HepG2 (cell line): ENCODE data around the gene COL9A3. TPM values are rescaled to one million over a fixed set of nuclear protein-coding genes. Genes with fewer than 3 reads are reported as not detected.

Source experiments
- CC2D1A ChIP-seq: sonication (generic); formaldehyde crosslinking; IDR thresholded peaks from 2 replicates; pipeline ENCODE4 v1.8.1; 2023; ENCODE audit warnings: mild to moderate bottlenecking, missing genetic modification reagents
- CHD4 ChIP-seq: fragments of 200-600 bp; sonication (generic); IDR thresholded peaks from 2 replicates; pipeline ENCODE4 v1.7.0; 2017; ENCODE audit warnings: mild to moderate bottlenecking, low read length, borderline replicate concordance
- FOXO1 ChIP-seq: sonication (generic); formaldehyde crosslinking; IDR thresholded peaks from 2 replicates; pipeline ENCODE4 v1.4.0; 2020; ENCODE audit warnings: missing genetic modification reagents
- GFI1 ChIP-seq: sonication (generic); formaldehyde crosslinking; IDR thresholded peaks from 2 replicates; pipeline ENCODE4 v1.5.0; 2020; ENCODE audit warnings: missing genetic modification reagents, mild to moderate bottlenecking, borderline replicate concordance
- GTF2F1 ChIP-seq: fragments of 150-350 bp; IDR thresholded peaks from 2 replicates; pipeline ENCODE4 v1.6.1; 2014; ENCODE audit warnings: low read length
- HDAC2 ChIP-seq: sonication (generic); formaldehyde crosslinking; IDR thresholded peaks from 2 replicates; pipeline ENCODE4 v1.4.0; 2020; ENCODE audit warnings: missing genetic modification reagents
- JUN ChIP-seq: sonication (generic); formaldehyde crosslinking; IDR thresholded peaks from 2 replicates; pipeline ENCODE4 v1.4.0; 2020; ENCODE audit warnings: mild to moderate bottlenecking, missing genetic modification reagents
- KDM3A ChIP-seq: IDR thresholded peaks from 2 replicates; pipeline ENCODE4 v1.6.1; 2018; ENCODE audit warnings: low read depth, missing compliant biosample characterization
- KLF12 ChIP-seq: sonication (generic); formaldehyde crosslinking; IDR thresholded peaks from 2 replicates; pipeline ENCODE4 v1.4.0; 2020; ENCODE audit warnings: missing genetic modification reagents, borderline replicate concordance
- KMT2B ChIP-seq: IDR thresholded peaks from 2 replicates; pipeline ENCODE4 v1.6.1; 2016; ENCODE audit warnings: missing genetic modification reagents, missing compliant biosample characterization
- PITX1 ChIP-seq: sonication (generic); formaldehyde crosslinking; IDR thresholded peaks from 2 replicates; pipeline ENCODE4 v1.5.1; 2020; ENCODE audit warnings: mild to moderate bottlenecking, missing genetic modification reagents
- REST ChIP-seq, 2 experiments: IDR thresholded peaks; 2 replicates each; pipeline ENCODE4 v1.6.1; 2011 to 2012; ENCODE audit warnings: low read length in 2 of 2, borderline replicate concordance in 1 of 2, low read depth in 1 of 2, mild to moderate bottlenecking in 1 of 2, moderate library complexity in 1 of 2
- SIX1 ChIP-seq: sonication (generic); formaldehyde crosslinking; IDR thresholded peaks from 2 replicates; pipeline ENCODE4 v1.4.0; 2020; ENCODE audit warnings: missing genetic modification reagents, borderline replicate concordance
- SMAD9 ChIP-seq: sonication (generic); formaldehyde crosslinking; IDR thresholded peaks from 2 replicates; pipeline ENCODE4 v1.5.1; 2020; ENCODE audit warnings: mild to moderate bottlenecking, missing genetic modification reagents
- SRF ChIP-seq: IDR thresholded peaks from 2 replicates; pipeline ENCODE4 v1.6.1; 2011; ENCODE audit warnings: mild to moderate bottlenecking, low read depth, low read length, moderate library complexity
- SSRP1 ChIP-seq: IDR thresholded peaks from 2 replicates; pipeline ENCODE4 v1.6.1; 2016; ENCODE audit warnings: control low read depth
- ZC3H4 ChIP-seq: sonication (generic); formaldehyde crosslinking; IDR thresholded peaks from 2 replicates; pipeline ENCODE4 v1.4.0; 2020; ENCODE audit warnings: missing genetic modification reagents, borderline replicate concordance
- ZNF574 ChIP-seq: sonication (generic); formaldehyde crosslinking; IDR thresholded peaks from 2 replicates; pipeline ENCODE4 v1.4.0; 2020; ENCODE audit warnings: missing genetic modification reagents
- ZNF737 ChIP-seq: sonication (generic); formaldehyde crosslinking; IDR thresholded peaks from 2 replicates; pipeline ENCODE4 v1.5.0; 2020; ENCODE audit warnings: missing genetic modification reagents, mild to moderate bottlenecking, borderline replicate concordance
- polyA plus RNA-seq, 8 experiments: library from polyadenylated mRNA; depleted of rRNA in 3 of 8; stranded (reverse) in 7 of 8; unstranded in 1 of 8; fragments of >200 nt; fragmentation: Illumina TruSeq in 4 of 8; extraction: Trizol in 4 of 8; gene quantifications; 2 replicates each; pipeline versions ENCODE4 v1.2.1 to v1.2.3, GENCODE V29; 2011 to 2016; ENCODE audit warnings: low read depth in 4 of 8, missing spikeins in 1 of 8, mixed read lengths in 1 of 8; ENCODE audit not compliant: insufficient read depth in 1 of 8
- total RNA-seq, 5 experiments: library from RNA; depleted of rRNA; stranded (reverse); fragments of >200 nt; fragmentation: Illumina TruSeq; extraction: Trizol; gene quantifications; 2 replicates each; pipeline ENCODE4 v1.2.3, GENCODE V29; 2016; ENCODE audit warnings: low read depth in 1 of 5
- TF ChIP-seq, protein P1 (sequence below): IDR thresholded peaks from 2 replicates; pipeline ENCODE4 v1.6.1; 2016
- TF ChIP-seq, protein P2 (sequence below): sonication (generic); formaldehyde crosslinking; IDR thresholded peaks from 2 replicates; pipeline ENCODE4 v1.4.0; 2020; ENCODE audit warnings: mild to moderate bottlenecking, missing genetic modification reagents
- TF ChIP-seq, protein P3 (sequence below): sonication (generic); formaldehyde crosslinking; IDR thresholded peaks from 2 replicates; pipeline ENCODE4 v1.8.0; 2022; ENCODE audit warnings: low read depth, missing genetic modification reagents

Gene COL9A3
- total and polyA plus RNA-seq, 2 of the 13 experiments (the other 11 are each of a cell fraction or from before 2014, with no cell fraction given): 155 to 204 TPM

GRCh38 chr20:62817975-62818591 lies 1.2 kb downstream of the COL9A3 start (continued):
- TF ChIP-seq PITX1 (CRISPR knock-in tag) (no peak; the same call in 1 of the 2 replicates), ZNF737 (CRISPR knock-in tag) (no peak), KDM3A (CRISPR knock-in tag) (no peak), ZC3H4 (CRISPR knock-in tag) (0 out of 2 replicates have a peak, but pooled peaks have one; percentile 61), FOXO1 (no peak), ZNF574 (no peak), CHD4 (peak; percentile 36; the same call in 1 of the 2 replicates), JUN (no peak), CC2D1A (CRISPR knock-in tag) (no peak), HDAC2 (CRISPR knock-in tag) (no peak), REST (IDR thresholded peaks at IDR 0.05; ENCODE audit: borderline replicate concordance in 1 of 2, low read depth in 1 of 2, low read length in 2 of 2) (no peak), SRF (no peak), SSRP1 (CRISPR knock-in tag) (no peak), KLF12 (CRISPR knock-in tag) (no peak), KMT2B (CRISPR knock-in tag) (no peak), SMAD9 (0 out of 2 replicates have a peak, but pooled peaks have one; percentile 15), GFI1 (CRISPR knock-in tag) (no peak), GTF2F1 (no peak), SIX1 (CRISPR knock-in tag) (no peak)
- TF ChIP-seq, protein P1, sequence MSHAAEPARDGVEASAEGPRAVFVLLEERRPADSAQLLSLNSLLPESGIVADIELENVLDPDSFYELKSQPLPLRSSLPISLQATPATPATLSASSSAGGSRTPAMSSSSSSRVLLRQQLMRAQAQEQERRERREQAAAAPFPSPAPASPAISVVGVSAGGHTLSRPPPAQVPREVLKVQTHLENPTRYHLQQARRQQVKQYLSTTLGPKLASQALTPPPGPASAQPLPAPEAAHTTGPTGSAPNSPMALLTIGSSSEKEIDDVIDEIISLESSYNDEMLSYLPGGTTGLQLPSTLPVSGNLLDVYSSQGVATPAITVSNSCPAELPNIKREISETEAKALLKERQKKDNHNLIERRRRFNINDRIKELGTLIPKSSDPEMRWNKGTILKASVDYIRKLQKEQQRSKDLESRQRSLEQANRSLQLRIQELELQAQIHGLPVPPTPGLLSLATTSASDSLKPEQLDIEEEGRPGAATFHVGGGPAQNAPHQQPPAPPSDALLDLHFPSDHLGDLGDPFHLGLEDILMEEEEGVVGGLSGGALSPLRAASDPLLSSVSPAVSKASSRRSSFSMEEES: no peak
- TF ChIP-seq, protein P2, sequence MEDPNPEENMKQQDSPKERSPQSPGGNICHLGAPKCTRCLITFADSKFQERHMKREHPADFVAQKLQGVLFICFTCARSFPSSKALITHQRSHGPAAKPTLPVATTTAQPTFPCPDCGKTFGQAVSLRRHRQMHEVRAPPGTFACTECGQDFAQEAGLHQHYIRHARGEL: no peak
- TF ChIP-seq, protein P3, sequence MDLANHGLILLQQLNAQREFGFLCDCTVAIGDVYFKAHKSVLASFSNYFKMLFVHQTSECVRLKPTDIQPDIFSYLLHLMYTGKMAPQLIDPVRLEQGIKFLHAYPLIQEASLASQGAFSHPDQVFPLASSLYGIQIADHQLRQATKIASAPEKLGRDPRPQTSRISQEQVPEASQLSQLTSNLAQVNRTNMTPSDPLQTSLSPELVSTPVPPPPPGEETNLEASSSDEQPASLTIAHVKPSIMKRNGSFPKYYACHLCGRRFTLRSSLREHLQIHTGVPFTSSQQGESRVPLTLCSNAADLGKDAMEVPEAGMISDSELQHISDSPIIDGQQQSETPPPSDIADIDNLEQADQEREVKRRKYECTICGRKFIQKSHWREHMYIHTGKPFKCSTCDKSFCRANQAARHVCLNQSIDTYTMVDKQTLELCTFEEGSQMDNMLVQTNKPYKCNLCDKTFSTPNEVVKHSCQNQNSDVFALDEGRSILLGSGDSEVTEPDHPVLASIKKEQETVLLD: no peak
